Fibroblast of mammary gland (primary cell): ENCODE data around the gene SYNPR.

Source experiments
- DNase-seq: peaks from one replicate; pipeline ENCODE4 v3.0.0-alpha.2; 2010; ENCODE audit warnings: low read depth
- H3K4me3 ChIP-seq: 2 replicates; pipeline ENCODE4 v1.5.1; 2011; ENCODE audit warnings: low read depth, mild to moderate bottlenecking, low read length, moderate library complexity; ENCODE audit not compliant: control insufficient read depth
- CTCF ChIP-seq: conservative IDR thresholded peaks from 2 replicates; pipeline ENCODE4 v1.5.1; 2011; ENCODE audit warnings: low read depth, low read length, inconsistent platforms; ENCODE audit not compliant: control insufficient read depth, insufficient read depth

The SYNPR gene

GRCh38 chr3:63613561-63613960 is 335.5 kb downstream of the SYNPR start:
- no peak for TF ChIP-seq CTCF
- peak; percentile 23 for DNase-seq
- H3K4me3 ChIP-seq, result no peak overlapping the region

GRCh38 chr3:63617391-63617790 is 339.3 kb downstream of the SYNPR start:
- H3K4me3 ChIP-seq, result no peak overlapping the region
- TF ChIP-seq CTCF, result no peak
- DNase-seq, result no peak

- TF ChIP-seq CTCF, result no peak
- DNase-seq, result peak; percentile 84
Measured at GRCh38 chr3:63624941-63625560, 346.9 kb downstream of the SYNPR start.

GRCh38 chr3:63631670-63632069 is 353.6 kb downstream of the SYNPR start:
- DNase-seq, result no peak
- no peak overlapping the region for H3K4me3 ChIP-seq
- no peak for TF ChIP-seq CTCF

More at GRCh38 chr3:63624941-63625560, 346.9 kb downstream of the SYNPR start:
- H3K4me3 ChIP-seq, result no peak overlapping the region

GRCh38 chr3:63635186-63635585 is 357.1 kb downstream of the SYNPR start:
- no peak overlapping the region for H3K4me3 ChIP-seq
- no peak for DNase-seq
- TF ChIP-seq CTCF, result no peak

- no peak for DNase-seq
- TF ChIP-seq CTCF, result no peak
- no peak overlapping the region for H3K4me3 ChIP-seq
Measured at GRCh38 chr3:63639806-63640205, 361.7 kb downstream of the SYNPR start.

- DNase-seq, result peak; percentile 21
- TF ChIP-seq CTCF, result no peak
- H3K4me3 ChIP-seq, result no peak overlapping the region
Measured at GRCh38 chr3:63642488-63642887, 364.4 kb downstream of the SYNPR start.
